ENCODE measurements around the gene MRPL19.
A peak's percentile ranks its signal among the peaks of the same experiment; 100 is the strongest.

Gene MRPL19

DNA sequence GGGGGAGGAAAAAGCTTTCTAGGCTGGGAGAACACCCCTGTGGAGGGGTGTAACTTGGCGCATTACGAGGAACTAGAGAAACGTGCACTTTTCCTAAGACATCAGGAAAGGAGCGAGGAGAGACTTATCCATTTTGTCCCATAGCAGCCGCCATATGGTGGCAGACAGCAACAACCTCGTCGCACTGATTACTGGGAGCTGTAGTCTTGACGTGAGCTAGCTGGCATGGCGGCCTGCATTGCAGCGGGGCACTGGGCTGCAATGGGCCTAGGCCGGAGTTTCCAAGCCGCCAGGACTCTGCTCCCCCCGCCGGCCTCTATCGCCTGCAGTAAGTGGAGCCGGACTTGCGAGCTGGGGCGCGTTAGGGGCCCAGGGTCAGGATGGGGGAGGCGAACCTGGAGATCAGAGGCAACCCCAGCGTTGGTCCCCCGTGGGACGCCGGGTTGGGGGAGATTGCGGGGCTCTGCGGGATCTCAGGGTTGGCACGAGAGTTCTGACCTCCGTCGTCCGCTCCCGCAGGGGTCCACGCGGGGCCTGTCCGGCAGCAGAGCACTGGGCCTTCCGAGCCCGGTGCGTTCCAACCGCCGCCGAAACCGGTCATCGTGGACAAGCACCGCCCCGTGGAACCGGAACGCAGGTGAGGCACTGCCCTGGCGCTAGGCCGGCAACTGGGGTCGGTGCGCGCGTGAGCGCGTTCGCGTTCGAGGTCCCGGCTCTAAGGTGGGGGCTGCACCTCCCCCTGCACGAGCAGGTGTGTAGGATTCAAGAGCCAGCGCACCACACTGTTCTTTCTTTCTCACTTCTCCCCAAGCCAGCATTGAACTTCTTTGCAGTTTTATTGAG, at the start of gene MRPL19:
TSS of gene MRPL19 (plus strand) at position 201 of the 843 bp plus-strand sequence. CDS start at position 226, 25 bp downstream.
- in situ Hi-C loops (cut with HindIII; ENCODE audit: low pct_ligation_motif_present, low pct_unique_long_range_greater_than_20kb, low sequenced_read_pairs): no loop called here
- peak; percentile 95 for DNase-seq

DNA sequence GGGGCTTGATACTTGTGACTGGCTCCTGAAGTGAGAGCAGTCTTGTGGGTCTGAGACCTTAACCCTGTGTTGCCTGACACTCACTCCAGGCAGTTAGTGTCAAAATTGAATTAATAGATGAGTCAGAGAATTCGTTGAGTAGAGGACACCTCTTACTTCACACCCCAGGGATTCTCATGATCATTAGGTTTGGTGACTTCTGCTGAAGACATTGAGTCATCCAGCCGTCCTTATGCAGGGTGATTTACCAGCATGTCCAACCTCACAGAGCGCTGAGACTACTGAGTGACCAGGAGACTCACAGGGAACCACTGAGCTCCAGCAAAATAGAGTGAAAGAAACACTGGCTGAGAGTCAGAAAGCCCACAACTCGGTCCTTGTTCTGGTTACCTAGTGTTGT, 49.8 kb upstream of the MRPL19 start:
- DNase-seq: peak; percentile 60
- in situ Hi-C loops (cut with HindIII; ENCODE audit: low pct_ligation_motif_present, low pct_unique_long_range_greater_than_20kb, low sequenced_read_pairs): no loop called here

DNA sequence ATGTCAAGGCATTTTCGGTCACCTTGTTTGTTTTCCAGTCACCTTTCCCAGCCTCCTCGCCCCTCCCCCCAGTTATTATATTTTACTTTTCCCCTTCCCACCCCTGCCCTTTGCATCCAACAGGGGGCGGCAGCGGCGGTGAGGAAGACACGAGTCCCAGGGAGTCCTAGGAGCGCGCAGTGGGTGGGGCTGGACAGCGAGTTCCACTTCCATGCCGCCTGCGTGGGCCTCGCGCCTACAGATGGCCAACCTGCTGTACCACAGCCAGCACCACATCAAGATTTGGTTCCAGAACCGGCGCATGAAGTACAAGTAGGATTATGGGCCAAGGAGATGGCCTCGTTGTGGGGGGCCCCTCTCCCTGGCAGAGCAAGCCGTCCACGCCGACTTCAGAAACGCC, 48.6 kb upstream of the MRPL19 start:
- in situ Hi-C loops (cut with HindIII; ENCODE audit: low pct_ligation_motif_present, low pct_unique_long_range_greater_than_20kb, low sequenced_read_pairs): no loop called here
- DNase-seq: no peak

DNA sequence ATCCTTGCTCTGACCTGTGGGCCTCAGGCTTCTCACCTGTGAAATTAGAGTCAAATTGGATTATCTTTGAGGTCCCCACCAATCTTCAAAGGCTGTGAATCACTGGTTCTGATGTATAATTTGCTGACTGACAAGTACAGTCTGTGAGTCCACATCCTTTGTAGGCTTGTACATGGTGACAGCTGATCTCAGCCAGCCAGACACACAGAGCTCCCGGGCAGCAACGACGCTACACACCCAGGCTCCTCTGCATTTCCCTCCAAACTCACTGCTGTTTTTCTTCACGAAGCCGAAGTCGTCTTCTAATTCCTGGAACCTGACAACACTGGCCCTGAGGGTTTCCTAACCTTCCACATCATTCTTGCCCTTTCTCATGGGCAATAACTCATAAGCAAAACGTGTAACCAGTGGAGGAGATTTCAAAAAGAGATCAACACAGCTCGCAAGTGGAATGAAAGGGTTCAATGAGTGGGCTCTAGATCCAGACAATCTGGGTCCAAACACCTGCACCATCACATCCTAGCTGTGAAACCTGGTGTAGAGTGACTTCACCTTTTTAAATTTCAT, 47.9 kb upstream of the MRPL19 start:
- in situ Hi-C loops (cut with HindIII; ENCODE audit: low pct_ligation_motif_present, low pct_unique_long_range_greater_than_20kb, low sequenced_read_pairs): no loop called here
- no peak for DNase-seq

DNA sequence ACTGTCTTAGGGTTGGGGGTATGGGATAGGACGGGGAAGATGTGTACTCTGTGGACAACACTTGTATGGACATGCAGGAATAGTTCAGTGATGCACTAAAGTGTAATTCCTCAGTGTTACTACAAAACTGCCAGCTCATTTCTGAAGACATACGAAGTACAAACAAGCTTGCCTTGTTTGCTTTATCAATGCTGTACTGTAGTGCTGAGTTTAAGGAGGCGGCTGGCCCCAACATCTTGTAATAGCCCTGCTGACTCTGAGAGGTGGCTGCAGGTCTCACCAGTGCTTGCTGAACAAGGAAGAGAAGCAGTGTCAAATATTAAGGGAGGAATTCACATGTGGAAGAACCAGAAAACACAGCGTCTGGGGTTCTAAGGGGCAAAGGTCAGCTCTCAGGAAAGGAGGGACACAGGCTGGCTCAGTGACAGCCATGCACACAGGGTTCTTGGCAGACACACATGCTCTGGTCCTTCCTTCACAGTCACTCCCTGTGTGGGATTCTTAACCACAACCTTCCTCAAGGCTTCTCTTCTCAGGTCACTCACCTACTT, 46.0 kb upstream of the MRPL19 start:
- no peak for DNase-seq
- in situ Hi-C loops (cut with HindIII; ENCODE audit: low pct_ligation_motif_present, low pct_unique_long_range_greater_than_20kb, low sequenced_read_pairs): no loop called here

- in situ Hi-C loops (cut with HindIII; ENCODE audit: low pct_ligation_motif_present, low pct_unique_long_range_greater_than_20kb, low sequenced_read_pairs): no loop called here
- peak; percentile 68 for DNase-seq
Measured at GRCh38 chr2:75602724-75603342, 43.8 kb upstream of the MRPL19 start.

DNA sequence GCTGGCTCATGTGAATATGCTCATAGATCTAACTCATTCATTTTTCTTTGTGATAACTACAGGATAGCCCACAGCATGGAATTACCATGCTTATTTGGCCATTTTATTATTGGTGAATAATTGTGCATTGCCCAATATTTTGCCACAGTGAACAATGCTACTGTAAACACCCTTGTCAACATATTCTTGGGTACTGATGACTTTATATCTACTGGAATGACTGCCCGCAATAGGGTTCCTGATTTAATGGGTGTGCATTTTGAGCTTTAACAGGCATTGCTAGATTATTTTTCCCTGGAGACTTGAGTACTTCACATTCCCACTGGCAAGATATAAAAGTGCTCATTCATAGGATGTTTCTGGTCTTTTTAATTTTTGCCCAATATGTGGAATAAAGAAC, 43.1 kb upstream of the MRPL19 start:
- in situ Hi-C loops (cut with HindIII; ENCODE audit: low pct_ligation_motif_present, low pct_unique_long_range_greater_than_20kb, low sequenced_read_pairs): no loop called here

GRCh38 chr2:75604484-75604883, 42.1 kb upstream of the MRPL19 start:
- peak; percentile 68 for DNase-seq
- in situ Hi-C loops (cut with HindIII; ENCODE audit: low pct_ligation_motif_present, low pct_unique_long_range_greater_than_20kb, low sequenced_read_pairs): no loop called here

More for the DNA sequence above, 43.1 kb upstream of the MRPL19 start:
- DNase-seq: no peak

DNA sequence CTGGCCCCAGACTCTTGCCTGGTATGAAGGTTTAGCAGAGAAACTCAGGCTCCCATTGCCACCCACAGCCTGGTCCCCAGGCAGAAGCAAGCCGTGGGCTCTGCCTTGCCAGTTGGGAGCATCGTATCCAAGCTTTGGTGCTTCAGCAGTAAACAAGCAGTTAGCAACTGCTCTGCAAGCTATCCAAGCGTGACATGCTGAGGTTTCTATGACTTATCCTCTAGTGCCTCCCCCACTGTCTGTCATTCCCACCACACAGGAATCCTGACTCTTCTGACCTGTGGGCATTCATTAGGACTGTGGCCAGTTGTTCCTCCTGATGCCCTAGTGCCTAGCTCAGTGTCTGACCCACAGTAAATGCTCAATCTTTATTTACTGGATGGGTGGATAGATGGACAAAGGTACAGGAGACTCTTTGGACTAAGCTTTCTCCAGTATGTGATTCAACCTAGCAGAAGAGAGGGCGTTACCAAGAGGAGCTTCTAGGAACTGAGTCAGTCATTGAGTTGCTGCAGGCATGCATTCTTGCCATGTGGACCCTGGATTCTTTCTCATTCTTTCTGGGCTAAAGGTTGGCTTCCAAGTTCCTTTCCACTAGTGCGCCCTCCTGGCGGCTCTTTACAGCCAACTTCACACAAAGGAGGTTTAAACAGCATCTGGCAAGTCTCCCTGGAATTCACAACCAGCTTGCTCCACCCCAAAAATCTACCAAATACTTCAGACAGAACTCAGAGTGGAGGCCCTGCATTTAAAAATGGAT, 40.6 kb upstream of the MRPL19 start:
- peak; percentile 99 for DNase-seq

GRCh38 chr2:75606761-75607399, 39.7 kb upstream of the MRPL19 start:
- in situ Hi-C loops (cut with HindIII; ENCODE audit: low pct_ligation_motif_present, low pct_unique_long_range_greater_than_20kb, low sequenced_read_pairs): no loop called here
- peak; percentile 54 for DNase-seq

More for the DNA sequence above, 40.6 kb upstream of the MRPL19 start:
- in situ Hi-C loops (cut with HindIII; ENCODE audit: low pct_ligation_motif_present, low pct_unique_long_range_greater_than_20kb, low sequenced_read_pairs): no loop called here

- in situ Hi-C loops (cut with HindIII; ENCODE audit: low pct_ligation_motif_present, low pct_unique_long_range_greater_than_20kb, low sequenced_read_pairs): no loop called here
- DNase-seq: no peak
Measured at GRCh38 chr2:75607400-75607798, 39.2 kb upstream of the MRPL19 start.

- in situ Hi-C loops (cut with HindIII; ENCODE audit: low pct_ligation_motif_present, low pct_unique_long_range_greater_than_20kb, low sequenced_read_pairs): no loop called here
- peak; percentile 78 for DNase-seq
Measured at GRCh38 chr2:75607988-75608683, 38.4 kb upstream of the MRPL19 start.

DNA sequence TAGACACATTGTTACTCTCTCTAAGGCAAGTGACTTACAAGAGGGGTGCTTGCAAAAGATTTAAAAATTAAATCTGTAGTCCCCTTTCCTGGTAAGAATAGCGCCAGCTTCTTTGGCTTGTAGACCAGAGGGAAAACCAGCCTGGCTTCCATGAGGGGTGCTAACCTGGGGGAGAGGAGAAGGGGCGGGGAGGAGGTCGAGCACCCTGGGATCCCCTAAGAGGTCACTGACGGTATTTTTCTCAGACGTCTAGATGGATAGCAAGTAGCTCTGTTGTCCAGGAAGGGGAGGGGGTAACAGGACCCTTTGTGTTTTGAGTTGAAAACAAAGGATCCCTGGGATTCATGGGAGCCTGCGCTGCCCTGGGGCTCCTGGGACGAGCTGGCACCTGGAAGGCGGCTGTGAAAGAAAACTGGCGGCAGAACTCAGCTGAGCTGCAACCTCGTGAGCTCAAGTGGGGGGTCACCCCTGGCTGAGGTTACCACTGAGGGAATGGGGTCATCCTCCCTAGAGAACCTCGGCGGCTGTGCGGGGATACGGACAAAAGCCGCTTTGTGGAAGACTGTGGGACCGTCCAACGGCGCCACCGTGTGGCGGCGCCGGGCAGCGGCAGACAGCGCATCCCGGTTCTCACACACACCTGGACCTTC, 37.8 kb upstream of the MRPL19 start:
- in situ Hi-C loops (cut with HindIII; ENCODE audit: low pct_ligation_motif_present, low pct_unique_long_range_greater_than_20kb, low sequenced_read_pairs): no loop called here
- peak; percentile 74 for DNase-seq

GRCh38 chr2:75609334-75609689, 37.3 kb upstream of the MRPL19 start:
- no peak for DNase-seq
- in situ Hi-C loops (cut with HindIII; ENCODE audit: low pct_ligation_motif_present, low pct_unique_long_range_greater_than_20kb, low sequenced_read_pairs): no loop called here

GRCh38 chr2:75609937-75610508, 36.6 kb upstream of the MRPL19 start:
- no peak for DNase-seq
- in situ Hi-C loops (cut with HindIII; ENCODE audit: low pct_ligation_motif_present, low pct_unique_long_range_greater_than_20kb, low sequenced_read_pairs): no loop called here

DNA sequence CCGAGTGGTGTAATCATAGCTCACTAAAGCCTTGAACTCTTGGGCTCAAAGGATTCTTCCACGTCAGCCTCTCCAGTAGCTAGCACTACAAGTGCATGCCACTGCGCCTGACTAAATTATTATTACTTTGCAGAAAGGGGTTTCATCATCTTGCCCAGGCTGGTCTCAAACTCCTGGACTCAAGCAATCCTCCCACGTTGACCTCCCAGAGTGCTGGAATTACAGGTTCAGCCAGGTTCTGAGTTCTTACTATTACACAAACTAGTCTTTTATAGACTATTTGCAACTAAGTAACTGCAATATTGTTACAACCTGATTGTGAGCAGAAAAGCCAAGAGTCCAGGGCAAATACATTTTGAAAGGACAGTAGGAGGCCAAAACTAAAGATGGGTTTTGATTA, 35.9 kb upstream of the MRPL19 start:
- DNase-seq: no peak
- in situ Hi-C loops (cut with HindIII; ENCODE audit: low pct_ligation_motif_present, low pct_unique_long_range_greater_than_20kb, low sequenced_read_pairs): no loop called here
